ENCODE measurements around the gene GET3. TPM values are rescaled to one million over a fixed set of nuclear protein-coding genes. Genes with fewer than 3 reads are reported as not detected.

Gene GET3
- polyA plus RNA-seq, 2 of the 4 experiments (the other 2 are of a cell fraction), result 87.0 to 91.7 TPM

DNA sequence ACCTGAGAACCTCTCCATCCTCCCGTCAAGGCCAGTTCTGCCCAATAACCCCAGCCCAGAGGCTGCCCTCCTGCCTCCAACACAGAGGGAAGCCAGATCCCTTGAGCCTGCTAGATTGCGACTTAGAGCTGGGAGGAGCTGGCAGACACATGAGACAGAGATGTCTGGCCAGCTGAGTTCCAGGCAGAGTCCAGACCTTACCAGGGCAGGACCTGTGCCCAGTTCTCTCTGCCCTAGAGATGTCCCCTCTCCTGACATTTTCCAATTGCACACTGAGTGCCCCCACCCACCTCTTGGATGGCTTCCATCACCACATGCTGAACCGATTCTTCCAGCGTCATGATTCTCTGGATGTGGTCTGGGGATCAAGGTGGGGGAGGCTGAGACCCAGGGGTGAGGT is 35.0 kb downstream of the GET3 start:
- ChIA-PET CTCF (interaction anchor here (26.9 to 29.7 kb wide), 2 partner anchors 23 to 26 kb away, joined by 725 to 901 read pairs; partner anchors contain the start of genes BEST2, GET3, JUNB and PRDX2), POLR2A (no interaction called here)
- no peak overlapping the region for H3K27ac ChIP-seq
- FAIRE-seq (no peak), DNase-seq (ENCODE audit: low read depth in 1 of 2, low spot score in 1 of 2) (no peak), ATAC-seq (no peak)
- H3K4me1 ChIP-seq, result peaks cover 15% of the 10 kb centered on the region; the same call in 2 of the 3 replicates
- H3K4me3 ChIP-seq, result no peak overlapping the region
- no peaks in the 10 kb centered on the region for H3K9me3 ChIP-seq
- 79% methylated on average over 4 of the region's 4 CpGs for WGBS (ENCODE audit: missing lambda C conversion rate)
- H3K4me2 ChIP-seq, result no peak overlapping the region
- TF ChIP-seq PHF8 (IDR thresholded peaks at IDR 0.05; ENCODE audit: borderline replicate concordance, low read depth) (no peak), HOXB13 (CRISPR knock-in tag; IDR thresholded peaks at IDR 0.05; ENCODE audit: low read depth) (no peak), CHD2 (IDR thresholded peaks at IDR 0.05; ENCODE audit: low read length, partially characterized antibody) (no peak), NPAS2 (CRISPR knock-in tag; IDR thresholded peaks at IDR 0.05; ENCODE audit: borderline replicate concordance) (no peak), CHD4 (IDR thresholded peaks at IDR 0.05; ENCODE audit: borderline replicate concordance) (no peak), RCOR1 (IDR thresholded peaks at IDR 0.05; ENCODE audit: low read depth, low read length) (no peak), POLR2A (IDR thresholded peaks at IDR 0.05; ENCODE audit: low read length) (no peak), MAZ (IDR thresholded peaks at IDR 0.05; ENCODE audit: borderline replicate concordance, low read depth, low read length) (no peak), CBX8 (IDR thresholded peaks at IDR 0.05) (no peak), FOSL2 (IDR thresholded peaks at IDR 0.05) (no peak), FOSL2 (CRISPR knock-in tag; IDR thresholded peaks at IDR 0.05) (no peak), FOXS1 (CRISPR knock-in tag; IDR thresholded peaks at IDR 0.05) (no peak), EP300 (IDR thresholded peaks at IDR 0.05) (no peak), HEYL (CRISPR knock-in tag; IDR thresholded peaks at IDR 0.05) (no peak), HDAC2 (IDR thresholded peaks at IDR 0.05) (no peak), GATA3 (IDR thresholded peaks at IDR 0.05; ENCODE audit: borderline replicate concordance) (no peak)
- TF ChIP-seq, protein P1, sequence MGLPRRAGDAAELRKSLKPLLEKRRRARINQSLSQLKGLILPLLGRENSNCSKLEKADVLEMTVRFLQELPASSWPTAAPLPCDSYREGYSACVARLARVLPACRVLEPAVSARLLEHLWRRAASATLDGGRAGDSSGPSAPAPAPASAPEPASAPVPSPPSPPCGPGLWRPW (IDR thresholded peaks at IDR 0.05), result no peak
- TF ChIP-seq, protein P2, sequence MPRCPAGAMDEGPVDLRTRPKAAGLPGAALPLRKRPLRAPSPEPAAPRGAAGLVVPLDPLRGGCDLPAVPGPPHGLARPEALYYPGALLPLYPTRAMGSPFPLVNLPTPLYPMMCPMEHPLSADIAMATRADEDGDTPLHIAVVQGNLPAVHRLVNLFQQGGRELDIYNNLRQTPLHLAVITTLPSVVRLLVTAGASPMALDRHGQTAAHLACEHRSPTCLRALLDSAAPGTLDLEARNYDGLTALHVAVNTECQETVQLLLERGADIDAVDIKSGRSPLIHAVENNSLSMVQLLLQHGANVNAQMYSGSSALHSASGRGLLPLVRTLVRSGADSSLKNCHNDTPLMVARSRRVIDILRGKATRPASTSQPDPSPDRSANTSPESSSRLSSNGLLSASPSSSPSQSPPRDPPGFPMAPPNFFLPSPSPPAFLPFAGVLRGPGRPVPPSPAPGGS (IDR thresholded peaks at IDR 0.05), result no peak
- TF ChIP-seq, protein P3, sequence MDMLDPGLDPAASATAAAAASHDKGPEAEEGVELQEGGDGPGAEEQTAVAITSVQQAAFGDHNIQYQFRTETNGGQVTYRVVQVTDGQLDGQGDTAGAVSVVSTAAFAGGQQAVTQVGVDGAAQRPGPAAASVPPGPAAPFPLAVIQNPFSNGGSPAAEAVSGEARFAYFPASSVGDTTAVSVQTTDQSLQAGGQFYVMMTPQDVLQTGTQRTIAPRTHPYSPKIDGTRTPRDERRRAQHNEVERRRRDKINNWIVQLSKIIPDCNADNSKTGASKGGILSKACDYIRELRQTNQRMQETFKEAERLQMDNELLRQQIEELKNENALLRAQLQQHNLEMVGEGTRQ (IDR thresholded peaks at IDR 0.05), result no peak
- TF ChIP-seq, protein P4, sequence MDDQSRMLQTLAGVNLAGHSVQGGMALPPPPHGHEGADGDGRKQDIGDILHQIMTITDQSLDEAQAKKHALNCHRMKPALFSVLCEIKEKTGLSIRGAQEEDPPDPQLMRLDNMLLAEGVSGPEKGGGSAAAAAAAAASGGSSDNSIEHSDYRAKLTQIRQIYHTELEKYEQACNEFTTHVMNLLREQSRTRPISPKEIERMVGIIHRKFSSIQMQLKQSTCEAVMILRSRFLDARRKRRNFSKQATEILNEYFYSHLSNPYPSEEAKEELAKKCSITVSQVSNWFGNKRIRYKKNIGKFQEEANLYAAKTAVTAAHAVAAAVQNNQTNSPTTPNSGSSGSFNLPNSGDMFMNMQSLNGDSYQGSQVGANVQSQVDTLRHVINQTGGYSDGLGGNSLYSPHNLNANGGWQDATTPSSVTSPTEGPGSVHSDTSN (IDR thresholded peaks at IDR 0.05), result no peak

DNA sequence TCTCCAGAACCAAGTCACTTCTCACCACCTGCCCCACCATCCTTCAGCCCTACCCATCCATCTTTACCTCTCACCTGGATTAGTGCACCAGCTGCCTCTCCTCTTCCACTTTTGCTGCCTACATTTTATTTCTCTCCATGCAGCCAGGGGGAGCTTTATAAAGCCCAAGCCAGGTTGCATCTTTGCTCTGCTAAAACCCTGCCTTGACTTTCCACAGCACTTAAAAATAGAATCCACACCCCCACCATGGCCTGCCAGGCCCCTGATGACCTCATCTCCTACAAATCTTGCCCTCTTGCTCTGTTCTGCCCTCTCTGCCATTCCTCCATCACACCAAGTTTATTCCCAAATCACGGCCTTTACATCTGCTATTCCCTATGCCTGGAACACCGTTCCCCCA is 36.3 kb downstream of the GET3 start:
- H3K9me3 ChIP-seq, result no peaks in the 10 kb centered on the region
- FAIRE-seq, result no peak
- WGBS (ENCODE audit: missing lambda C conversion rate), result 89% methylated on average over 2 of the region's 2 CpGs
- CTCF ChIA-PET, result interaction anchor here (0.5 to 29.7 kb wide), 7 partner anchors 14 to 83 kb away, joined by 3 to 901 read pairs (median 4); partner anchors contain the start of genes BEST2, GET3, JUNB and MAST1
- no peak overlapping the region for H3K4me3 ChIP-seq
- H3K4me1 ChIP-seq, result peaks cover 16% of the 10 kb centered on the region; the same call in 2 of the 3 replicates
- H3K4me2 ChIP-seq, result no peak overlapping the region
- no peak overlapping the region for H3K27ac ChIP-seq
- no peak for ATAC-seq
- POLR2A ChIA-PET, result interaction anchor here (0.6 to 2.3 kb wide), 2 partner anchors 16 to 18 kb away, joined by 3 to 7 read pairs; partner anchors contain the start of gene JUNB
- TF ChIP-seq RAD21 (conservative IDR thresholded peaks at IDR 0.05 in 1 of 2, IDR thresholded peaks at IDR 0.05 in 1 of 2) (0 out of 5 replicates have a peak, but pooled peaks have one; percentile 4 to 15), FOSB (CRISPR knock-in tag; IDR thresholded peaks at IDR 0.05) (no peak)
- TF ChIP-seq, protein P5, sequence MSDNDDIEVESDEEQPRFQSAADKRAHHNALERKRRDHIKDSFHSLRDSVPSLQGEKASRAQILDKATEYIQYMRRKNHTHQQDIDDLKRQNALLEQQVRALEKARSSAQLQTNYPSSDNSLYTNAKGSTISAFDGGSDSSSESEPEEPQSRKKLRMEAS (IDR thresholded peaks at IDR 0.05), result no peak
- DNase-seq (ENCODE audit: low read depth in 1 of 2, low spot score in 1 of 2), result peak in 1 of 2 experiments; percentile 44

All from A549 (cell line).